ENCODE results near the gene MINK1. TPM values are rescaled to one million over a fixed set of nuclear protein-coding genes. Genes with fewer than 3 reads are reported as not detected.

The MINK1 gene
- total RNA-seq, 1 experiment from 2014 or later, result 31.4 TPM

GRCh38 chr17:4870855-4871254 is 37.7 kb downstream of the MINK1 start:
- DNase-seq (ENCODE audit: low spot score), result no peak

GRCh38 chr17:4872786-4873185 is 39.6 kb downstream of the MINK1 start:
- DNase-seq (ENCODE audit: low spot score), result no peak

- no peak for DNase-seq (ENCODE audit: low spot score)
Observed at GRCh38 chr17:4877089-4877488, 43.9 kb downstream of the MINK1 start.

GRCh38 chr17:4879601-4880000 is 46.5 kb downstream of the MINK1 start:
- no peak for DNase-seq (ENCODE audit: low spot score)

DNA sequence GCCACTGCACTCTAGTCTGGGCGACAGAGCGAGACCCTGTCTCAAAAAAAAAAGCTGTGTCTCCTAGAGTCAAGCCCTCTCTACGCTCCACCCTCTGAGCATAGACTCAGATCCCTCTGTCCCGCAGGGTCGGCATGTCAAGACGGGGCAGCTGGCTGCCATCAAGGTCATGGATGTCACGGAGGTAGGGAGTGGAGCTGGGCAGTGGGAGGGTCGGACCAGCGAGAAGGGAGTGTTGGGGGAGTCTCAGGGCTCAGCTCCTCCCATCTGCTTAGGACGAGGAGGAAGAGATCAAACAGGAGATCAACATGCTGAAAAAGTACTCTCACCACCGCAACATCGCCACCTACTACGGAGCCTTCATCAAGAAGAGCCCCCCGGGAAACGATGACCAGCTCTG is 47.7 kb downstream of the MINK1 start:
- no peak for DNase-seq (ENCODE audit: low spot score)

DNA sequence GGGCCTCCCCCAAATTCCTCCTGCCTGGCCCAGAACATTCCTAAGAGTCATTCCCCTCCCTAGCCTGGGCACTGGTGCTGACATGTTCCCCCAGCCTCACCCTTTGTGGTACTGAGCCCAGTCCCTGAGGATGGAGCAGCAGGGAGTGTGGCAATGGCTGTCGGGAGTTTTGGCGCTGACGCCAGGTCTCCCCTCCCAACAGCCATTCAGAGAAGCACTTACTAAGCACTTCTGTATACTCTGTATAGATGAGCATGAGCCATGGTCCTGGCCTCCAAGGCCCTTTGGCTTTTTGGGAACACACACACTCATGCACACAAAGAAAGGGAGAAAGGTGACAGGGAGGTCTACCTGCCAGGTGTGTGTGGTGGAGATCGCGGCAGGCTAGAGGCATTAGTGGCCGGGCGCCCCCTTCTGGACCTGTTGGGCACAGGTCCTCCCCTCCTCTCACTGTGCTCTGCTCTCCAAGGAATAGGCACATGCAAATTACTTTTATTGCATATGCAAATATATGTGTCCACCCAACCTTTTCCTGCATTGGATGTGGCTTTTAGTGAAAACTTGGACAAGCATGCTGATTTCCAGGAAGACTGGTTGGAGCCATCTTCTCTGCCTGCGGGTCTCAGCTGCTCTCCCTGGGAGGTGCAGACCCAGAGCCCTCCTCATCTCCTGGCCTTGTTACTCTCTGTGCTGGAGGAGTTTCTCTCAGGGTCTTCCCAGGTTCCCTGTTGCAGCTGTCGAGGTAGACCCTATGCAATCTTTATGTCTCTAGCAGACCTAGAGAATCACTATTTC is 48.8 kb downstream of the MINK1 start:
- DNase-seq (ENCODE audit: low spot score), result peak; percentile 55

- DNase-seq (ENCODE audit: low spot score), result no peak
Observed at GRCh38 chr17:4884489-4884888, 51.3 kb downstream of the MINK1 start.

- DNase-seq (ENCODE audit: low spot score), result no peak
Observed at GRCh38 chr17:4886830-4887229, 53.7 kb downstream of the MINK1 start.

DNA sequence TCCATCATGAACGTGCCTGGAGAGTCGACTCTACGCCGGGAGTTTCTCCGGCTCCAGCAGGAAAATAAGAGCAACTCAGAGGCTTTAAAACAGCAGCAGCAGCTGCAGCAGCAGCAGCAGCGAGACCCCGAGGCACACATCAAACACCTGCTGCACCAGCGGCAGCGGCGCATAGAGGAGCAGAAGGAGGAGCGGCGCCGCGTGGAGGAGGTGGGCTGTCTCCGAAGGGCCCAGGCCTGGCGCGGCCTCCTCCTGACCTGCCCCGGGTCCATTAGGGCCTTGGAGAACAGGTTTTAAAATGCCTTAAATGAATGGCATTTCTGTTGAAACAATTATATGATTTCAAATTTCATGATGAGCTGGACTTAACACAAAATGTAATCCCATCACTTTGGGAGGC is 54.4 kb downstream of the MINK1 start:
- no peak for DNase-seq (ENCODE audit: low spot score)

DNA sequence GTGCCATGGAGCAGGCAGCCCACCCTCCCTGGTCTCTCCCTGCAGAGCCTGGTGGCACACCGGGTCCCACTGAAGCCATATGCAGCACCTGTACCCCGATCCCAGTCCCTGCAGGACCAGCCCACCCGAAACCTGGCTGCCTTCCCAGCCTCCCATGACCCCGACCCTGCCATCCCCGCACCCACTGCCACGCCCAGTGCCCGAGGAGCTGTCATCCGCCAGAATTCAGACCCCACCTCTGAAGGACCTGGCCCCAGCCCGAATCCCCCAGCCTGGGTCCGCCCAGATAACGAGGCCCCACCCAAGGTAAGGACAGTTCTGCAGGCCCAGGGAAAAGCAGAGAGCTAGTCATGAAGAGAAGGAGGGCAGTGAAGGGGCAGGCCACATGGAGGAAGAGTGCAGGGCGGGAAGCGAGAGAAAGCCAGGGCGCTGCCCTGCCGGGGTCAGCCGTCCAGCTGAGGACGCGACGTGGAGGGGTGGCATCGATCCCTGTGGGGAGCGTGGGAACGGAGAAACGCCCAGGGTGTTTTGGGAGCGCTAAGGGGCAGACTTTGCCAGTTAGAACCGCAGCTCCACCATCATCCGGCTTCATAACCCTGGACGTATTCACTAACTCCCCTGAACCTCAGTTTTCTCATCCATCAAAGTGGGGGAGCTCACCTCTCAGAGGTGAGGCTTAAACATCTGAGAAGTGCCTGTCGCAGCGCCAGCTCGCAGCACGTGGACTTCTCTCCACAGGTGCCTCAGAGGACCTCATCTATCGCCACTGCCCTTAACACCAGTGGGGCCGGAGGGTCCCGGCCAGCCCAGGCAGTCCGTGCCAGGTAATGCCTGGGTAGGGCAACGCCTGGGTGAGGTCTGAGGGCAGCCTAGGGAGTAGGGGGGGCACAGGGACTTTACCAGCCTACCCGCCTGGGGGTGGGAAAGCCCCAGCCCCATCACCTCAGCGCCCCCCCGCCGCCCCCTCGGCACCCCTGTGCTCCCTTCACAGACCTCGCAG is 58.6 kb downstream of the MINK1 start:
- no peak for DNase-seq (ENCODE audit: low spot score)

- no peak for DNase-seq (ENCODE audit: low spot score)
Observed at GRCh38 chr17:4892499-4893221, 59.5 kb downstream of the MINK1 start.

DNA sequence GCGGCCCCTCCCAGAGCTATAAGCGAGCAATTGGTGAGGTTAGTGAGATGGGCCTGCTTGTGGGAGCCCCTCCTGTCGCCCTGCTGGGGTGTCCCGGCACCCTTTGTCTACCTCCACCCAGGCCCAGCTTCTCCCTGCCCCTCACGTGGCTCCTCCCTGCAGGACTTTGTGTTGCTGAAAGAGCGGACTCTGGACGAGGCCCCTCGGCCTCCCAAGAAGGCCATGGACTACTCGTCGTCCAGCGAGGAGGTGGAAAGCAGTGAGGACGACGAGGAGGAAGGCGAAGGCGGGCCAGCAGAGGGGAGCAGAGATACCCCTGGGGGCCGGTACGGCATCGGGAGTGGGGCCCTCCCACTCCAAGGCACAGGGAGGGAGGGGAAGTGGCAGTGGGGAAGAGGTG is 60.1 kb downstream of the MINK1 start:
- DNase-seq (ENCODE audit: low spot score), result no peak

GRCh38 chr17:4893721-4894560 is 60.8 kb downstream of the MINK1 start:
- DNase-seq (ENCODE audit: low spot score), result no peak

DNA sequence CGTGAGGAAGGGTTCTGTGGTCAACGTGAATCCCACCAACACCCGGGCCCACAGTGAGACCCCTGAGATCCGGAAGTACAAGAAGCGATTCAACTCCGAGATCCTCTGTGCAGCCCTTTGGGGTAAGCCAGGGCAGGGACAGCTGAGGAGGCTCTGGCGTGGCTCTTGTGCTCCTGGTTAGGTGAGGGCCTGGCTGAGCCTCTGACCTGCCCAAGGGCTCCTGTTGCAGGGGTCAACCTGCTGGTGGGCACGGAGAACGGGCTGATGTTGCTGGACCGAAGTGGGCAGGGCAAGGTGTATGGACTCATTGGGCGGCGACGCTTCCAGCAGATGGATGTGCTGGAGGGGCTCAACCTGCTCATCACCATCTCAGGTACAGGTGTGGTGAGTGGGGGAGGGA is 62.0 kb downstream of the MINK1 start:
- no peak for DNase-seq (ENCODE audit: low spot score)

DNA sequence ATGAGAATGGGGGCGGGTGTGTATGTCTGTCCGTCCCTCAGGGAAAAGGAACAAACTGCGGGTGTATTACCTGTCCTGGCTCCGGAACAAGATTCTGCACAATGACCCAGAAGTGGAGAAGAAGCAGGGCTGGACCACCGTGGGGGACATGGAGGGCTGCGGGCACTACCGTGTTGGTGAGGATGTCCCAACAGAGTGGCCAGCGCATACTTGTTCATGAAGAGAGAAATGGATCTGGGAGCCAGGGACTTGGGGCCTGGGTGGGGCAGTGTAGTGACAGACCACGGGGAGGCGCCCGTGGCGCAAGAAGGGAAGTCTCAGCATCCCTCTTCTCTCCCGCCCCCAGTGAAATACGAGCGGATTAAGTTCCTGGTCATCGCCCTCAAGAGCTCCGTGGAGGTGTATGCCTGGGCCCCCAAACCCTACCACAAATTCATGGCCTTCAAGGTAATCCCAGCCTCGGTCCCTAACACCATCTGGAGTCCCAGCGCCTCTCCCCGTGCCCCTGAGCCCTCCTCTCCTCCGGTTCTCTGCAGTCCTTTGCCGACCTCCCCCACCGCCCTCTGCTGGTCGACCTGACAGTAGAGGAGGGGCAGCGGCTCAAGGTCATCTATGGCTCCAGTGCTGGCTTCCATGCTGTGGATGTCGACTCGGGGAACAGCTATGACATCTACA is 62.7 kb downstream of the MINK1 start:
- no peak for DNase-seq (ENCODE audit: low spot score)

DNA sequence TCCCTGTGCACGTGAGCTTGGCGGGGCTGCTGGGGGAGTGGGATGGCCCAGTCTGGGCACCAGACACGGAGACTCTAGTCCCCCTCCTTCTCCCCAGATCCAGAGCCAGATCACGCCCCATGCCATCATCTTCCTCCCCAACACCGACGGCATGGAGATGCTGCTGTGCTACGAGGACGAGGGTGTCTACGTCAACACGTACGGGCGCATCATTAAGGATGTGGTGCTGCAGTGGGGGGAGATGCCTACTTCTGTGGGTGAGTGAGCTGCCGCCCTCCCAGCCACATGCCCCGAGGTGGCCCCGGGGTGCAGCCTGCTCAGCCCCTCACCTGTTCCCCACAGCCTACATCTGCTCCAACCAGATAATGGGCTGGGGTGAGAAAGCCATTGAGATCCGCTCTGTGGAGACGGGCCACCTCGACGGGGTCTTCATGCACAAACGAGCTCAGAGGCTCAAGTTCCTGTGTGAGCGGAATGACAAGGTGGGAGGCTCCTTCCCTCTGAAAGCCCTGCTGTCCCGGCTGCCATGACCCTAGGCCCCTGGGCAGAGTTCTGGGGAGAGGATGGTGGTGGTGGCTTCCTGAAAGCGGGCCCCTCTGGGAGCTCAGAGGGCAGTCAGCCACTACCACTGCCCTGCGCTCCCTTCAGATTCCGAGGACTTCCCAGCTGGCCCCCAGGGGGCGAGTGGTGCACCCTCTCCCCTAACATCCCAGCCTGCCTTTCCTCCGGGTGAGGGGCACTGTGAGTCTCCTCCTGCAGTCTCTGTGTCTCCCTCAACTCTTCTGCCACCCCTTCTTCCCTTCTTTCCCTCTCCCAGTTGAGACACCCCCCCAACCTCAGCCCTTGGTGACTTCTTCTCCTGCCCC is 63.4 kb downstream of the MINK1 start:
- no peak for DNase-seq (ENCODE audit: low spot score)

- DNase-seq (ENCODE audit: low spot score), result no peak
Observed at GRCh38 chr17:4897198-4897687, 64.1 kb downstream of the MINK1 start.

DNA sequence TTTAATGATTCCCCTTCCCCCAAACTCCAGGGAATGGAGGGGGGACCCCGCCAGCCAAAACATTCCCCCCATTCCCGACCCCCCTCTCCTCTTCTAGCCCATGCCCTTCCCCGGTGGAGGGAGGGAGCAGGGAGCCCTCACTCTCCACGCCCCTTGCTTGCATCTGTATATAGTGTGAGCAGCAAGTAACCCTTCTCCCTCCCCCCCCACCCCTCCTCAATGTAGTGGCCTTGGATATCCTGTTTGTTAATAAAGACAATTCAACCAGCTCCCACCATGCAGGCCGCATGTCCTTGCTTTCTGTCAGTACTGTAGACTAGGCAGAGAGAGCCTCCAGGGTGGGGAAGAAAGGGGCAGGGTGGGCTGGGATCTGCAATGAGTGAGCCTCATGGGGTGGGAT is 64.6 kb downstream of the MINK1 start:
- no peak for DNase-seq (ENCODE audit: low spot score)

- no peak for DNase-seq (ENCODE audit: low spot score)
Observed at GRCh38 chr17:4898351-4898750, 65.2 kb downstream of the MINK1 start.
